Measurements from ENCODE around the gene CDK2AP2. TPM values are rescaled to one million over a fixed set of nuclear protein-coding genes. Genes with fewer than 3 reads are reported as not detected.

Gene CDK2AP2
- total and polyA plus RNA-seq, 5 donors = 31.5 to 65.2 (median 51.4) TPM

DNA sequence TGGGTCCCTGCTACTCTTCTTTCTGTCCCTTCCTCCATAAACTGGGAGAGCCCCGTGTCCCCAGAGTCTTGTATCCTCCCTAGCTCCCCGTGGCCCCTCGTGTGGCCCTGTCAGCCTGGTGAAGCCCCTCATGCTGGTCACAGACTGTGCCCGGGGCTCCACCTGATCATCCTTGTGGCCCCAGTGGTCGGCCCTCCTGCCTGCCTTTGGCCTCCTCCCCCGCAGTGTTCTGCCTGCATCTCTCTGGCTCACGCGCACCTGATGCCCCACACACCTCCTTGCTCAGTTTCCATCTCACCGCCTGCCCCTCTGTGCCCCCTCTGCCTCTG, 16.5 kb upstream of the CDK2AP2 start:
- no peak overlapping the region for H3K4me3 ChIP-seq (ENCODE audit: low read length)
- DNase-seq = no peak
- no peak for ATAC-seq
- 82% methylated on average over 9 of the region's 9 CpGs for WGBS
- H3K9me3 ChIP-seq (ENCODE audit: control insufficient read depth, low read length) = no peaks in the 10 kb centered on the region
- intact Hi-C loops (cut with DNase I) = no loop called here
- H3K4me1 ChIP-seq (ENCODE audit: control insufficient read depth, insufficient read depth, low read length) = no peaks in the 10 kb centered on the region
- H3K27ac ChIP-seq (ENCODE audit: low read length) = no peak overlapping the region
- H3K27me3 ChIP-seq (ENCODE audit: control insufficient read depth, insufficient read depth) = no peaks in the 10 kb centered on the region

DNA sequence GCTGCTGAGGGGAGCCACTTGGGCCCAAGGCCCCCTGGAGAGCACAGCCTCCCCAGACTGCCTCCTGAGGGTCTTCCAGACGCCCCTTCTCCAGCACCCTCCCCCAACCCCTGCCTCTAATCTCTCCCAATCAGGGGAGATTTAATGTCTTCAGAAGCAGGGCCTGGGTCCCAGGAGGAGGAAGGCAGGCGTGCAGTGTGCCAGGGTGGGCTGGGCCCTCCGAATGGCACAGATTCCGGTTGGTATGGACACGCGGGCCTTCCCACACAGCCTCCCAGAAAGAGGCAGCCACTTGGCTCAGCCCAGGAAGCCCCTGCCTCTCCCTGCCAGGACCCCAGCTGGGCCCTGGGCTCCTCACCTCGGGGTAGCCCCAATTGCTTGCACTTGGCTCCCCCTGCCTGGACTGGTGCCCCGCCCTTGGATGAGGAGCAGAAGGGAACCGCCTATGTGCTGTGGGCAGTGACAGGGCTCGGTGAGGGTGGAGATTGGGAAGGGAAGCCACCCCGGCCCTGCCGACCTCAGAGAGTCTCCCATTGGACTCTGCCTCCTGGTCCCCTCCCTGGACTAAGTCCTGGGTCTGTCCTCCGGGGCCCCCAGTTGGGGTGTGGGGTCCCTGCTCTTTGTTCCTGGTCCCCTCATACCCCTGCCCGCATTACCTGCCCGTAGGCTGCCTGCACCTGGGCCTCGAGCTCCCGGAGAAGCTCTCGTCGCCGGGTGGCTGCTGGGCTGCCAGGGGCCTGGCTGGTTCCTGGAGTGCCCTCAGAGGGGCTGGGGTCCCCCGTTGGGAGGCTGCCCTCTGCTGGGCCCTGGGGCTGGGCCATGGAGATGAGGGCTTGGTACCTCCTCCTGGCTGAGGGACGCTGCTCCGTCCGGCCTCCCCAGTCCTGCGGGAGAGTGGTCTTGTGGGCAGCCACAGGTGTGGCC, 15.9 kb upstream of the CDK2AP2 start:
- 81% methylated on average over 25 of the region's 25 CpGs for WGBS
- intact Hi-C loops (cut with DNase I) = no loop called here
- H3K9me3 ChIP-seq (ENCODE audit: control insufficient read depth, low read length) = no peaks in the 10 kb centered on the region
- H3K27me3 ChIP-seq (ENCODE audit: control insufficient read depth, insufficient read depth) = no peaks in the 10 kb centered on the region
- H3K4me1 ChIP-seq (ENCODE audit: control insufficient read depth, insufficient read depth, low read length) = no peaks in the 10 kb centered on the region
- DNase-seq (peak in 1 of 3 donors; percentile 44), ATAC-seq (no peak)
- H3K27ac ChIP-seq (ENCODE audit: low read length) = no peak overlapping the region
- no peak overlapping the region for H3K4me3 ChIP-seq (ENCODE audit: low read length)

DNA sequence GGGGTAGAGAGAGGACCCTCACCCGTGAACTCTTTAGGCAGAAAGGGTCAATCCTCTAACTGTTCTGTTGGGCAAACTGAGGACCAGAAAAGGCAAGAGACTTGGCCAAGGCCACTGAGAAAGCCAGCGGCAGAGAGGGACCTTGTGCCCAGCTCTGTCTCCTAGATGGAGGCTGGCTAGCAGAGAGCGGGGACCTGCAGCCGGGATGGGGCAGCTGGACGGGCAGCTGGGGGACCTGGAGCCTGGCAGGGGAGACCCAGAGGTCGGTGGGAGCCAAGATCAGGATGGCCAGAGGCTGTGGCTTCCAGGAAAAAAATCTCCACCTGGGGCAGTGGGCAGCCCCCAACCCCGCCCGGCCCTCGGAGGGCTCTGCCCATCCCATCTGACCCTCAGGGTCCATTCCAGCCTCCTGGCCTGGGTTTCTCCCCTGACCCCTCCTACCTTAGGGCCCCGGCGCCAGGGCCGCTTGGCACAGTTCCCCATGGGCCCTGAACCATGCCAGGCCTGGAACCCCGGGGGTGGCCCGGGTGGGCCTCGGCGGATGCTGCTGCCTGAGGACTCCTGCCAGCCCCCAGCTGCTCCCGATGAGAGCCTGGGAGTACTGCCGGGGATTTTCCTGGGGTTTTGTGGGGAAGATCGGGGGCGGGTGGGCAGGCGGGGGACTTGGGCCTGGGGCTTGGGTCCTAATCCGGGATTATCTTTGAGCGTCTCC, 15.0 kb upstream of the CDK2AP2 start, which contains the start of gene CABP2:
TSS of gene CABP2 (minus strand) at position 603 of the 712 bp plus-strand sequence. CDS start at position 483, 120 bp downstream.
- no peak for ATAC-seq
- DNase-seq = peak in 1 of 3 donors; percentile 39
- 81% methylated on average over 23 of the region's 23 CpGs for WGBS

DNA sequence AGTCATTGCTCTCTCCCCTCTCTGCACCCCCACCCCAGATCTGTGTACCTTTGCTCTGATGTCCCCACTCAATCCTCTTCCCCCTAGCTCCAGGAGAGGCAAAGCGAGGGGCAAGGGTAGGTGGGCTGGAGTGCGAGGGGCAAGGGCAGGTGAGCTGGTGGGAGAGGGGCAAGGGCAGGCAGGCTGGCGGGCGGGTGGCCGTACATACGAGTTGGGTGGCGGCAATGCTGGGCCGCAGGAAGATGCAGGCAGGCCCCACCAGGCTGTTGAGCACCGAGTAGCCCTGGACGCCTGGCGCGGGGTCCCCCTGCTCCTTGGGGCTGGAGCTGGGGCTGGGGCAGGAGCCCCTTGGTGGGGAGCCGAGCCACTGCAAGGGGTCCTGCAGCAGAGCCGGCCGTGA, 14.4 kb upstream of the CDK2AP2 start:
- no peak for ATAC-seq
- no peaks in the 10 kb centered on the region for H3K27me3 ChIP-seq (ENCODE audit: control insufficient read depth, insufficient read depth)
- no peaks in the 10 kb centered on the region for H3K4me1 ChIP-seq (ENCODE audit: control insufficient read depth, insufficient read depth, low read length)
- peak in 1 of 3 donors; percentile 55 for DNase-seq
- WGBS = 88% methylated on average over 15 of the region's 15 CpGs
- H3K4me3 ChIP-seq (ENCODE audit: low read length) = no peak overlapping the region
- intact Hi-C loops (cut with DNase I) = no loop called here
- no peaks in the 10 kb centered on the region for H3K9me3 ChIP-seq (ENCODE audit: control insufficient read depth, low read length)
- H3K27ac ChIP-seq (ENCODE audit: low read length) = no peak overlapping the region

More for the DNA sequence above, 15.0 kb upstream of the CDK2AP2 start, which contains the start of gene CABP2:
- intact Hi-C loops (cut with DNase I) = no loop called here
- H3K9me3 ChIP-seq (ENCODE audit: control insufficient read depth, low read length) = no peaks in the 10 kb centered on the region
- no peaks in the 10 kb centered on the region for H3K27me3 ChIP-seq (ENCODE audit: control insufficient read depth, insufficient read depth)
- H3K27ac ChIP-seq (ENCODE audit: low read length) = no peak within 1 kb of the TSS
- H3K4me1 ChIP-seq (ENCODE audit: control insufficient read depth, insufficient read depth, low read length) = no peaks in the 10 kb centered on the region
- no peak within 1 kb of the TSS for H3K4me3 ChIP-seq (ENCODE audit: low read length)

DNA sequence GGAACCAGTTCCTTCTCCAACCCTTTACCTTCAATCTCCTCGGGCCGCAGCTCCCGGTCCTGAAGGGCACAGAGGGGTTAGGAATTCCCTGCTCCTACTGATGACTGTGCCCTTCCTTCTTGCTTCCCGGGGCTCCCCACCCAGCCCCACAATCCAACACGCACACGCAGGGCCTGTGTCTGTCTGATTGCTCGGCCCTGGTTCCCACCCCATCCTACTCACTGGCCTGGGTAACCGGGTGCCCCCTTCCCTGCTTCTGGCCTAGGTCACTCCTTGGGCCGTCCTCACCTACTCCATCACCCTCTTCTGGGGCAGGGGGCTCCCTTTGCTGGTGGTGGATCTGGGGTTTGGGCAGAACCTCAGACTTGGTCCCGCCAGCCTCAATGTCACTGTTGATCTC, 14.0 kb upstream of the CDK2AP2 start:
- Histone ChIP-seq H3K27me3 (ENCODE audit: control insufficient read depth, insufficient read depth) (no peaks in the 10 kb centered on the region), H3K9me3 (ENCODE audit: control insufficient read depth, low read length) (no peaks in the 10 kb centered on the region), H3K4me1 (ENCODE audit: control insufficient read depth, insufficient read depth, low read length) (no peaks in the 10 kb centered on the region), H3K4me3 (ENCODE audit: low read length) (no peak overlapping the region), H3K27ac (ENCODE audit: low read length) (no peak overlapping the region)
- ATAC-seq (no peak), DNase-seq (no peak)
- intact Hi-C loops (cut with DNase I) = no loop called here
- 76% methylated on average over 10 of the region's 10 CpGs for WGBS

DNA sequence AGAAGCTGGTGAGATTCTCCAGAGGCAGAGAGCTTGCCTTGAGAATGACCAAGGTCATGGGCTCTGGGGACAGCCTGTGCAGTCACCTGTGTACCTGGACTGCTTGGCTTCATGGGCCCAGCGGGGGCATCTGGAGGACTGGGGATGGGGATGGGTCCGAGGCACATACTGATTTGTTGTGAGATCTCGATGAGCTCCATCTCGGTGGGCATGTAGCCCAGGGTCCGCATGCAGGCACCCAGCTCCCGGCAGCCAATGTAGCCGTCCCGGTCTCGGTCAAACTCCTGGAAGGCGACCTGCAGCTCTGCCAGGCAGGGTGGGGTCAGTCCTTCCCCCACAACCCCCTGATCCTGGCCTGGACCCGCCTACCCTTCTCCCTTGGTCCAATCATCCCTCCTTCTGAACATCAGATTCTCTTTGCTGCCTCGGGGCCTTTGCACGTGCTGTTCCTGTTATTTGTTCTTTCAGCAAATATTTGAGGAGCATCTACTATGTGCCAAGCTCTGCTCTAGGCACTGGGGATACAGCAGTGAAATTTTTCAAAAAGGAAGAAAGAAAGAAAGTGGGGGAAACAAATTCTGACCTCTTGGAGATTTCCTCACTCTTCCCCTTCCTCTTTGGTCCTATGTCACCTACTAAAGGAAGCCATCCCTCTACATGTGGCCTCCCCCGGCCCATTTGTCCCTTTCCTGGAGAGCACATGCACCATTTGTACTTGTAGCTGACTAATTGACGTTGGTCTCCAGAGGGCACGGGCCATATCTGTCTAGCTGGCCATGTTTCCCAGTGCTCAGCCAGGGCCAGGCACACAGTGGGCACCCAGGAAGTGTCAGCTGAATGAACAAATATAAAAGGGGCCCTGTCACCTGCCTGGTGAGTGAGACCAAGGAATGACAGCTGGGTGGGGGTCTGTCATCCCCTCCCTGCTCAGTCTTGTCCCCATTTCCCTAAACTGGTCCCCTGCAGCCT, 13.2 kb upstream of the CDK2AP2 start:
- Histone ChIP-seq H3K4me3 (ENCODE audit: low read length) (no peak overlapping the region), H3K27me3 (ENCODE audit: control insufficient read depth, insufficient read depth) (no peaks in the 10 kb centered on the region), H3K27ac (ENCODE audit: low read length) (no peak overlapping the region), H3K9me3 (ENCODE audit: control insufficient read depth, low read length) (no peaks in the 10 kb centered on the region), H3K4me1 (ENCODE audit: control insufficient read depth, insufficient read depth, low read length) (no peaks in the 10 kb centered on the region)
- ATAC-seq (no peak), DNase-seq (peak in 1 of 3 donors; percentile 36)
- intact Hi-C loops (cut with DNase I) = no loop called here
- 84% methylated on average over 16 of the region's 16 CpGs for WGBS

DNA sequence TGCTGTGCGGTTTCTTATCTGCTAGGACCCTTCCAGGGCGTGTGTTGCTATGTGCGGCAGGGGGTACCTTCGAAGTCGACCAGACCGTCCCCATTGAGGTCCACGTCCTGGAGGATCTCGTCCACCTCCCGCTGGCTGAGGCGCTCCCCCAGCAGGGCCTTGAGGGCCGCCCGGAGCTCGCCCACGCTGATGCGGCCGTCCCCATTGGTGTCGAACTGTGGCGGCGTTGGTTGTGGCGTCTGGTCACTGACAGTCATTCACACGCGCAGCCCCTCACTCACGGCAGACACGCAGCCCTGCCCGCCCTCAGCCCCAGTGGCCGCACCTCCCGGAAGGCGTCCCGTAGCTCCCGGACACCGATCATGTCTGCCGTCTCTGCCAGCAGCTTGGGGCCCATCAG, 11.8 kb upstream of the CDK2AP2 start:
- Histone ChIP-seq H3K27ac (ENCODE audit: low read length) (no peak overlapping the region), H3K9me3 (ENCODE audit: control insufficient read depth, low read length) (no peaks in the 10 kb centered on the region), H3K4me1 (ENCODE audit: control insufficient read depth, insufficient read depth, low read length) (no peaks in the 10 kb centered on the region), H3K27me3 (ENCODE audit: control insufficient read depth, insufficient read depth) (no peaks in the 10 kb centered on the region), H3K4me3 (ENCODE audit: low read length) (no peak overlapping the region)
- intact Hi-C loops (cut with DNase I) = no loop called here
- ATAC-seq = no peak
- 86% methylated on average over 32 of the region's 32 CpGs for WGBS
- peak in 1 of 3 donors; percentile 52 for DNase-seq

DNA sequence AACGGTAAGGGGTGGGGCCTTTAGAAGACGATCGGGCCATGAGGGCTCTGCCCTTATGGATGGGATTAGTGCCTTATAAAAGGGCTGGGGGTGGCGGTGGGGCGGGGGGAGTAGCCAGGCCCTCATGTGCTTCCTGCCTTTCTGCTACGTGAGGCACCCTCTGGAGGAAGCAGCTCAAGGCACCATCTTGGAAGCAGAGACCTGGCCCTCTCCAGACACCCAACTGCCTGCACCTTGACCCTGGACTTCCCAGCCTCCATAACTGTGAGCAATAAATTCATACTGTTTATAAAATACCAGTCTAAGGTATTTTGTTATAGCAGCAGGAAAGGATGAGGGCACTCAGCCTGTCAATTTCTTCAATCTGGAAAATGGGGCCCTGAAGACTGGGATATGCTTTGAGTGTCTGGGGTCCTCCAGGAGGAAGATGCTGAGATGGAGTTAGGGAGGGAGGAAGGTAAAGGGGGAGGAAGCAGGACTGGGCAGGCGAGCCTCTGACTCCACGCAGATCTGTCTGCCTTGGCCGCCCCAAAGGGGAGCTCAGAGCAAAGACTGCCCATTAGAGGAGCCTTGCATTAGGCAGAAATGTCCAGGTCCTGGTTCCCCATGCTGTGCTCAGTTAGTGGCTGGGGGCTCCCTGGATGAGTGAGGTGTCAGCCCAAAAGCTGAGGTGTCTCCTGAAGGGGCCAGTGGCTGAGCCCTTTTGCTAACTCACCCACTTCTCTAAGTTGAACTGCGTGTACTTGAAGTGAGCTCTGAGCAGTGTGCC, 10.0 kb upstream of the CDK2AP2 start:
- Histone ChIP-seq H3K4me1 (ENCODE audit: control insufficient read depth, insufficient read depth, low read length) (no peaks in the 10 kb centered on the region), H3K27me3 (ENCODE audit: control insufficient read depth, insufficient read depth) (no peaks in the 10 kb centered on the region), H3K9me3 (ENCODE audit: control insufficient read depth, low read length) (no peaks in the 10 kb centered on the region), H3K4me3 (ENCODE audit: low read length) (no peak overlapping the region), H3K27ac (ENCODE audit: low read length) (no peak overlapping the region)
- ATAC-seq (no peak), DNase-seq (no peak)
- intact Hi-C loops (cut with DNase I) = no loop called here
- WGBS = 75% methylated on average over 10 of the region's 10 CpGs

DNA sequence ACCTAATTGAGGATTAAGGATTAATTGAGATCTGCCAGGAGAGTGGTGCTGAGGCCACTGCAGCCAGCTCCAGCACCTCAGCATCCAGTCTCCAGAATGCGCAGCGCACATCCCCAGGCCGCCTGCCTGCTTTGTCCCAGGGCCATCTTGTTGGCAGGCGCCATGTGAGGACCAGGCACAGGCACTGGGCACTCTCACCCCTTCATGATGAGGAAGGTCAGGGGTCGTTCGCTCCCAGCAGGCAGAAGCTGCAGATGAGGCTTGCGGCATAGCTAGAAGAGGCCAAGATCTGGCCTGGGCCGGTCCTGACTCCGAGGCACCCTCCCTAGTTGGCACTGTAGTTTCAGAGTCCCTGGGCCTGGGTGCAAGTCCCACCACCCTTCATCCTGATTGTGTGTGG, 8.8 kb upstream of the CDK2AP2 start:
- H3K9me3 ChIP-seq (ENCODE audit: control insufficient read depth, low read length) = no peaks in the 10 kb centered on the region
- no peak for DNase-seq
- H3K4me3 ChIP-seq (ENCODE audit: low read length) = no peak overlapping the region
- H3K27ac ChIP-seq (ENCODE audit: low read length) = no peak overlapping the region
- ATAC-seq = no peak
- 92% methylated on average over 9 of the region's 9 CpGs for WGBS
- no peaks in the 10 kb centered on the region for H3K27me3 ChIP-seq (ENCODE audit: control insufficient read depth, insufficient read depth)
- H3K4me1 ChIP-seq (ENCODE audit: control insufficient read depth, insufficient read depth, low read length) = no peaks in the 10 kb centered on the region
- intact Hi-C loops (cut with DNase I) = no loop called here

DNA sequence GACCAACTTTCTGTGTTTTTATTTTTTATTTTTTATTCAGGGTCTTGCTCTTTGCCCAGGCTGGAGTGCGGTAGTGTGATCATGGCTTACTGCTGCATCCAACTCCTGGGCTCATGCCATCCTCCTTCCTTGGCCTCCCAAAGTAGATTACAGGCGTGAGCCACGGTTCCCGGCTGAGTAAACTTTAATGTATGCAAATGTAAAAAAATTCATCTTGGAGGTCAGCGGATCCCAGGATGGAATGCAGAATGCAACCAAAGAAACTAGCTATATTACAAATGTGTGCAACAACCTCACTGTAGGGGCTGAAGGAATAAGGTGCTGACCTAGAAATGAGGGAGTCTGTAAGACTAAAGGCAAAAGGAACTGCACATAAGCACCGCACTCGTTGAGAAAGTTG, 6.2 kb upstream of the CDK2AP2 start:
- peaks cover under 1% of the 10 kb centered on the region for H3K4me1 ChIP-seq (ENCODE audit: control insufficient read depth, insufficient read depth, low read length)
- 73% methylated on average over 7 of the region's 7 CpGs for WGBS
- no peak for ATAC-seq
- no peaks in the 10 kb centered on the region for H3K27me3 ChIP-seq (ENCODE audit: control insufficient read depth, insufficient read depth)
- H3K4me3 ChIP-seq (ENCODE audit: low read length) = no peak overlapping the region
- intact Hi-C loops (cut with DNase I) = no loop called here
- no peak overlapping the region for H3K27ac ChIP-seq (ENCODE audit: low read length)
- DNase-seq = no peak
- H3K9me3 ChIP-seq (ENCODE audit: control insufficient read depth, low read length) = no peaks in the 10 kb centered on the region
